Lung (tissue), 12 donors: ENCODE results near the gene MYOZ2. TPM values are rescaled to one million over a fixed set of nuclear protein-coding genes. Genes with fewer than 3 reads are reported as not detected.

ENCODE experiments used
- ATAC-seq: fragments of 200-7000 bp; cut with Tn5 transposase; one replicate; pipeline ENCODE4 v1.9.1; 2020; ENCODE audit warnings: moderate number of reproducible peaks; ENCODE audit not compliant: insufficient read depth, low FRiP score
- DNase-seq, 3 donors: peaks; one replicate each; pipeline ENCODE4 v3.0.0-alpha.2; 2013 to 2017
- H3K27ac ChIP-seq, 2 donors: one replicate each; pipeline ENCODE4 v1.5.1; 2013; ENCODE audit warnings: mild to moderate bottlenecking in 2 of 2, moderate library complexity in 2 of 2, control low read depth in 1 of 2, inconsistent platforms in 1 of 2, low read depth in 1 of 2, low read length in 1 of 2
- H3K27me3 ChIP-seq, 3 donors: one replicate each; pipeline ENCODE4 v1.5.1; 2013; ENCODE audit warnings: low read length in 2 of 3; ENCODE audit not compliant: control insufficient read depth in 3 of 3, insufficient read depth in 3 of 3
- H3K36me3 ChIP-seq, 4 donors: one replicate each; pipeline ENCODE4 v1.5.1; 2013; ENCODE audit warnings: low read length in 4 of 4, mild to moderate bottlenecking in 1 of 4, moderate library complexity in 1 of 4; ENCODE audit not compliant: control insufficient read depth in 4 of 4, insufficient read depth in 4 of 4
- H3K4me1 ChIP-seq, 5 donors: one replicate each; pipeline ENCODE4 v1.5.1; 2013; ENCODE audit warnings: low read length in 5 of 5, mild to moderate bottlenecking in 2 of 5, moderate library complexity in 1 of 5; ENCODE audit not compliant: control insufficient read depth in 5 of 5, insufficient read depth in 5 of 5
- H3K4me3 ChIP-seq: one replicate; pipeline ENCODE4 v1.5.1; 2013; ENCODE audit warnings: mild to moderate bottlenecking, control low read depth, moderate library complexity
- H3K9ac ChIP-seq, 2 donors: one replicate each; pipeline ENCODE4 v1.5.1; 2013; ENCODE audit warnings: low read length in 2 of 2, control low read depth in 1 of 2; ENCODE audit not compliant: insufficient read depth in 1 of 2
- H3K9me3 ChIP-seq, 4 donors: one replicate each; pipeline ENCODE4 v1.5.1; 2013; ENCODE audit warnings: low read length in 3 of 4, mild to moderate bottlenecking in 1 of 4, moderate library complexity in 1 of 4; ENCODE audit not compliant: control insufficient read depth in 4 of 4, insufficient read depth in 3 of 4
- CTCF ChIP-seq: IDR thresholded peaks from 2 replicates; pipeline ENCODE4 v1.5.1; 2012; ENCODE audit warnings: mild to moderate bottlenecking; ENCODE audit errors: control extremely low read depth, extremely low read depth
- WGBS, 2 donors: extraction: QIAGEN DNeasy Blood & Tissue Kit; methylation state at CpG; one replicate each; pipeline ENCODE4 v1.1.7; 2013; 5-methylcytosine and 5-hydroxymethylcytosine counted together
- polyA plus RNA-seq, 2 donors: library from polyadenylated mRNA; stranded (reverse); fragments of 200-250 nt; gene quantifications; one replicate each; pipeline ENCODE4 v1.2.1, GENCODE V29; 2013
- total RNA-seq, 2 donors: library from RNA; depleted of rRNA in 1 of 2; stranded (reverse); fragments of >200 nt in 1 of 2; gene quantifications; one replicate each; pipeline ENCODE4 v1.2.1, GENCODE V29; 2014 to 2021
- donor health status: control.
- donor health status: control.
- donor health status: Bipolar disorder and iron deficiency.
- donor health status: healthy.
- donor health status: DM: yes; HTN: yes; CAD: no.

MYOZ2 gene
- total and polyA plus RNA-seq, 4 donors: 0.09 to 0.63 (median 0.14) TPM

- H3K4me1 ChIP-seq: no peaks in the 10 kb centered on the region
- DNase-seq: no peak
- TF ChIP-seq CTCF: no peak
- 86 to 95% methylated on average over 7 of the region's 7 CpGs for WGBS, 2 donors
- no peaks in the 10 kb centered on the region for H3K9me3 ChIP-seq
- ATAC-seq: no peak
- H3K27ac ChIP-seq: peak overlapping the region in 1 of 2 donors; percentile 94
- no peak overlapping the region for H3K9ac ChIP-seq
- no peaks in the 10 kb centered on the region for H3K27me3 ChIP-seq
- H3K36me3 ChIP-seq: peaks cover 0 to 3% (median 0%) of the 10 kb centered on the region in 4 donors
- no peak overlapping the region for H3K4me3 ChIP-seq
Measured at GRCh38 chr4:119149110-119149509, 13.5 kb downstream of the MYOZ2 start.

DNA sequence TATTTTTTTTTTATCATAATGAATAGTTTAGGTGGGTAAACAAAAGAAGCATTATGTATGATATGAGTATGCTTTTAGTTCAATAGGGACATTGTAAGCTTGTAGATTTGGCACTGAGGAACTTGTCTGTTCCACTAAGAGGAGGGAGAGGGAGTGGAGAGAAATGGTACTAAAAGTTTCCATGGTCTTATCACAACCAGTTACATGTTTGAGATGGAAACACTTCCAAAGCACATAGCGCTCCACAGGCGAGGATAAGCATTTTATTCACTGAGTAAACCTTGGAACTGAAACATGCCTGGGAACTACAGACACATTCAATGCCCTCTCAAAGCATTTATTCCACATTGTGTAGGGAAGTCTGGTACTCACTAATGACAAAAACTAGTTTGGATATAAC lies 15.5 kb downstream of the MYOZ2 start:
- no peaks in the 10 kb centered on the region for H3K4me1 ChIP-seq
- peaks cover 0 to 3% (median 0%) of the 10 kb centered on the region in 4 donors for H3K36me3 ChIP-seq
- H3K27me3 ChIP-seq: no peaks in the 10 kb centered on the region
- no peak for TF ChIP-seq CTCF
- no peak overlapping the region for H3K4me3 ChIP-seq
- H3K27ac ChIP-seq: peak overlapping the region in 1 of 2 donors; percentile 3
- 71 to 89% methylated on average over 2 of the region's 2 CpGs for WGBS, 2 donors
- no peak overlapping the region for H3K9ac ChIP-seq
- H3K9me3 ChIP-seq: no peaks in the 10 kb centered on the region
- no peak for ATAC-seq
- no peak for DNase-seq

GRCh38 chr4:119152741-119153140 lies 17.1 kb downstream of the MYOZ2 start:
- no peaks in the 10 kb centered on the region for H3K4me1 ChIP-seq
- ATAC-seq: no peak
- TF ChIP-seq CTCF: no peak
- no peaks in the 10 kb centered on the region for H3K27me3 ChIP-seq
- H3K9me3 ChIP-seq: no peaks in the 10 kb centered on the region
- no peak overlapping the region for H3K4me3 ChIP-seq
- H3K9ac ChIP-seq: no peak overlapping the region
- peak overlapping the region in 1 of 2 donors; percentile 40 for H3K27ac ChIP-seq
- no peak for DNase-seq
- 92 to 93% methylated on average over 2 of the region's 2 CpGs for WGBS, 2 donors
- H3K36me3 ChIP-seq: peaks cover 0 to 3% (median 0%) of the 10 kb centered on the region in 4 donors

DNA sequence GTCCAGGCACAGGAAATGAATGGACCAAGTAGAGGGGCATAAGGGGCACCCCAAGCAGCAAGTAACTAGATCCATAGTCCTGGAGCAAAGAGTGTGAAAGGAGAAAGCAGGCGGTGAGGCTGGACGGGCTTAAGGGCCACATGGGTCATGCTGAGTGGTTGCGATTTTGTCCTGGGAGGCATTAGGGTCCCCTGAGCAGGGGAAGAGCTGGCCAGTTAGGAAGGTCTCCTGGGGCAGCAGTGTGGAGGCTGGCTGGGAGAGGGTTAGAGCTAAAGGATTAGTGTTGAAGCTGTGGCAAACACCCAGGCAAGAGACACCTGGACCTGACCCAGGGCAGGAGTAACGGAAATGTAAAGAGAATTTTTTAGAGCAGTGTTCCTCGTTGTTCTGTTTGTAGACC lies 26.5 kb downstream of the MYOZ2 start:
- H3K4me3 ChIP-seq: no peak overlapping the region
- DNase-seq: no peak
- no peaks in the 10 kb centered on the region for H3K4me1 ChIP-seq
- no peak for ATAC-seq
- TF ChIP-seq CTCF: no peak
- H3K9me3 ChIP-seq: no peaks in the 10 kb centered on the region
- no peaks in the 10 kb centered on the region for H3K27me3 ChIP-seq
- no peak overlapping the region for H3K9ac ChIP-seq
- 89% methylated on average over 5 of the region's 5 CpGs for WGBS, 2 donors
- peaks cover 0 to 13% (median 0%) of the 10 kb centered on the region in 4 donors for H3K36me3 ChIP-seq
- H3K27ac ChIP-seq: no peak overlapping the region
